BE2C (cell line): ENCODE data around the gene FAM120B.

Source experiments
- DNase-seq: peaks from one replicate; pipeline ENCODE4 v3.0.0-alpha.2; 2020
- H3K27me3 ChIP-seq: fragments of 250-450 bp; sonication (Bioruptor Pico); 2 replicates; pipeline ENCODE4 v1.5.1; 2020; ENCODE audit warnings: mild to moderate bottlenecking
- H3K36me3 ChIP-seq: fragments of 250-450 bp; sonication (Bioruptor Pico); 2 replicates; pipeline ENCODE4 v1.5.1; 2020; ENCODE audit warnings: mild to moderate bottlenecking
- H3K4me1 ChIP-seq: fragments of 250-450 bp; sonication (Bioruptor Pico); 2 replicates; pipeline ENCODE4 v1.5.1; 2020
- H3K4me3 ChIP-seq: 2 replicates; pipeline ENCODE4 v1.5.1; 2011; ENCODE audit warnings: low read depth, low read length
- H3K9me3 ChIP-seq: fragments of 250-450 bp; sonication (Bioruptor Pico); 2 replicates; pipeline ENCODE4 v1.5.1; 2020
- CTCF ChIP-seq: IDR thresholded peaks from 2 replicates; pipeline ENCODE4 v1.5.1; 2012; ENCODE audit warnings: mild to moderate bottlenecking, low read depth, low read length

FAM120B gene

DNA sequence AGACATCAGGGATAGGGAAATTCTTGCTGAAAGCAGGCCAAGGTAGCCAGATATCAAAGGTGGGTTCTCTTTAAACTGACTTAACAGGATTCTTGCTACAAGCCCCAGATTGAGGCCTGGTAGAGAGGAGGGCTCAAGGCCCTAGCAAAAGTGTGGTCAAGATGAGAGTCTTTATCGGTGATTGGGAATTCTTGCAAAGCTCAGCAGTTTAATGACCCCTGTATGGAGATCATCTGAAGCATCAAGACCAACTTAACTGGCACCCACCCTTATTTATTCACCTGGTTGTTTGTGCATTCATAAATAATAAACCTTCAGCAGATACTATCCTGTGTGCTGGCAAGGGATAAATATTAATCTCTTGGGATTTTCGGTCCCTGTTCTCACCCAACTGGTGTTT is 6.3 kb downstream of the FAM120B start:
- Histone ChIP-seq H3K4me1 (no peaks in the 10 kb centered on the region; the same call in 1 of the 2 replicates), H3K9me3 (no peaks in the 10 kb centered on the region), H3K36me3 (peaks cover 6% of the 10 kb centered on the region), H3K4me3 (no peak overlapping the region), H3K27me3 (no peaks in the 10 kb centered on the region)
- DNase-seq: no peak
- no peak for TF ChIP-seq CTCF

- Histone ChIP-seq H3K9me3 (no peaks in the 10 kb centered on the region), H3K36me3 (peaks cover 10% of the 10 kb centered on the region), H3K27me3 (no peaks in the 10 kb centered on the region), H3K4me3 (no peak overlapping the region), H3K4me1 (no peaks in the 10 kb centered on the region; the same call in 1 of the 2 replicates)
- no peak for DNase-seq
- TF ChIP-seq CTCF: no peak
Measured at GRCh38 chr6:170313716-170314295, 7.2 kb downstream of the FAM120B start.

DNA sequence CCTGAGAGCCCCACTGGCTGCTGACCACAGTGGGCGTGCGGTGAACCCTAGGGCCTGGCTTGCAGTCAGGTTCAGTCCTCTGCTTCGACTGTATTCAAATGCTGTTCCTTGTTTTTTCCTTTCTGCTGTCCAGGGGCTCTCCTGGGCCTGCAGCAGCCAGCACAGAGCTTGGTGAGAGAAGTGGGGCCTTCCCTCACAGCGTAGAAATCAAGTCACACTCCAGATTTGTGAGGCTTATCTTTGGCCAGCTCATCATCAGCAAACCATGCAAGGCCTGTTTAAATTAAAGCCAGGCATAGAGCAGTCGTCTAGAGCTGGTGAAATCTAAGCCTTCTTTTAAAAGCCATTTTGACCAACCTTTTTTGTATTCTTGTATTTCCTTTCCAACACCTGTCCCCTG is 8.4 kb downstream of the FAM120B start:
- no peak for TF ChIP-seq CTCF
- Histone ChIP-seq H3K36me3 (peaks cover 14% of the 10 kb centered on the region), H3K4me1 (no peaks in the 10 kb centered on the region; the same call in 1 of the 2 replicates), H3K27me3 (no peaks in the 10 kb centered on the region), H3K9me3 (no peaks in the 10 kb centered on the region), H3K4me3 (no peak overlapping the region)
- no peak for DNase-seq

DNA sequence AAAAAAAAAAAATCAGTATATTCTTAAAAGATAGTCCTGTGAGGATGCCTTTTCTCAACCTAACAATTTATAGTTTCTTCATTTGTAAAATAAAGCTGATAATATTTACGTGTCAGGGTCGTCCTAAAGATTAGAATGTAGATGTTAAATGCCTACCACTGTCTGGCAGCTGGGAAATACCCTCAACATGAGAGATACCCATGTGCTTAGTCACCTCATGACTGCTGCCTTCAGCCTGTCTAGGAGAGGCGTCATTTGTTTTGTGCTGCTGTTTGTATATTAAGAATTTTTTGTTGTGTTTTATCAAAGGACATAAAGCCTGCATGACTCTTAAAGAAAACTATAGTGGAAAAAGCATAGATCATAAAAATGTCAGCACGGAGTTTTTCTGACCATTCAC is 9.5 kb downstream of the FAM120B start:
- Histone ChIP-seq H3K4me1 (no peaks in the 10 kb centered on the region; the same call in 1 of the 2 replicates), H3K36me3 (peaks cover 14% of the 10 kb centered on the region), H3K9me3 (no peaks in the 10 kb centered on the region), H3K27me3 (no peaks in the 10 kb centered on the region), H3K4me3 (no peak overlapping the region)
- no peak for DNase-seq
- no peak for TF ChIP-seq CTCF

DNA sequence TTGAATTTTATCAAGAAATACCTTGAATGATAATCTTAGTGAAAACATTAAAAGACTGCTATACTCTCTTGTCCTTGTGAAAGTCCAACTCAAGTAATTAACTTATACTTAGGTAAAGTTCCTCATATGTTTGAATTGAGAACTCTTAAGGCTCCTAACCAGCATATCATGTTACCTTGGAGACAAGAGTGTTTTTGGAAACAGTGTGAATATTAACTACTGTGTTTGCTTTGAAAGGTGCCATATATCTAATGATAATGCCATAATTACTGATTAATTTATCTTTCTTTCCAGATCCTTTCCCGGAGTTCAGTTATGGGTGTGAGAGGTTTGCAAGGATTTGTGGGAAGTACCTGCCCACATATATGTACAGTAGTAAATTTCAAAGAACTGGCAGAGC is 10.5 kb downstream of the FAM120B start:
- no peak for TF ChIP-seq CTCF
- no peaks in the 10 kb centered on the region; the same call in 1 of the 2 replicates for H3K4me1 ChIP-seq
- no peaks in the 10 kb centered on the region for H3K9me3 ChIP-seq
- no peaks in the 10 kb centered on the region for H3K27me3 ChIP-seq
- DNase-seq: no peak
- H3K36me3 ChIP-seq: peaks cover 14% of the 10 kb centered on the region
- no peak overlapping the region for H3K4me3 ChIP-seq

DNA sequence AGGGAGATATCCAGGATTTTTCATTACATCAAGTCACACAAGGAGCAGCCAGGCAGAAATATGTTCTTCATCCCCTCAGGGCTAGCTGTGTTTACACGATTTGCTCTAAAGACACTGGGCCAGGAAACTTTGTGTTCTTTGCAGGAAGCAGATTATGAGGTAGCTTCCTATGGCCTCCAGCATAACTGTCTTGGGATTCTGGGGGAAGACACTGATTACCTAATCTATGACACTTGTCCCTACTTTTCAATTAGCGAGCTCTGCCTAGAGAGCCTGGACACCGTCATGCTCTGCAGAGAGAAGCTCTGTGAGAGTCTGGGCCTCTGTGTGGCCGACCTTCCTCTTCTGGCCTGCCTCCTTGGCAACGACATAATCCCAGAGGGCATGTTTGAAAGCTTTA is 11.2 kb downstream of the FAM120B start:
- no peak overlapping the region for H3K4me3 ChIP-seq
- DNase-seq: no peak
- H3K27me3 ChIP-seq: no peaks in the 10 kb centered on the region
- no peaks in the 10 kb centered on the region for H3K9me3 ChIP-seq
- no peak for TF ChIP-seq CTCF
- no peaks in the 10 kb centered on the region; the same call in 1 of the 2 replicates for H3K4me1 ChIP-seq
- peaks cover 14% of the 10 kb centered on the region for H3K36me3 ChIP-seq
